ENCODE data around the gene MFAP2. TPM values are rescaled to one million over a fixed set of nuclear protein-coding genes. Genes with fewer than 3 reads are reported as not detected.

The MFAP2 gene
- total RNA-seq, 2 donors from 2014 or later, result not detected

Other genes with a start within 250 kb of the MFAP2 start
- gene RNU1-4, start 240.1 kb downstream of the MFAP2 start, total RNA-seq, result 1,000 to 10,000 TPM; 3,182 to 3,922 TPM
- 1,000 to 10,000 TPM; 3,182 to 3,922 TPM for gene RNU1-2, start 84.6 kb downstream of the MFAP2 start, total RNA-seq
- 10 to 100 TPM; 52.4 to 55.9 TPM for gene CROCC, start 58.7 kb downstream of the MFAP2 start, total RNA-seq
- gene ATP13A2, start 31.3 kb upstream of the MFAP2 start, total RNA-seq, result 10 to 100 TPM; 44.4 TPM
- gene SDHB, start 73.4 kb upstream of the MFAP2 start, total RNA-seq, result 10 to 100 TPM; 43.6 to 48.5 TPM
- gene PADI2, start 138.8 kb upstream of the MFAP2 start, total RNA-seq, result under 1 TPM; 0.23 to 0.57 TPM
- not detected for gene PADI1, start 224.5 kb upstream of the MFAP2 start, total RNA-seq